ENCODE data around the gene PPHLN1. TPM values are rescaled to one million over a fixed set of nuclear protein-coding genes. Genes with fewer than 3 reads are reported as not detected.
"Not testable (repeated sequence)": the region's sequence is repeated elsewhere in the genome, so short reads cannot be mapped to it uniquely, and the experiment has no call there.

The PPHLN1 gene
- total and polyA plus RNA-seq, 7 donors: 25.7 to 52.9 (median 28.9) TPM

DNA sequence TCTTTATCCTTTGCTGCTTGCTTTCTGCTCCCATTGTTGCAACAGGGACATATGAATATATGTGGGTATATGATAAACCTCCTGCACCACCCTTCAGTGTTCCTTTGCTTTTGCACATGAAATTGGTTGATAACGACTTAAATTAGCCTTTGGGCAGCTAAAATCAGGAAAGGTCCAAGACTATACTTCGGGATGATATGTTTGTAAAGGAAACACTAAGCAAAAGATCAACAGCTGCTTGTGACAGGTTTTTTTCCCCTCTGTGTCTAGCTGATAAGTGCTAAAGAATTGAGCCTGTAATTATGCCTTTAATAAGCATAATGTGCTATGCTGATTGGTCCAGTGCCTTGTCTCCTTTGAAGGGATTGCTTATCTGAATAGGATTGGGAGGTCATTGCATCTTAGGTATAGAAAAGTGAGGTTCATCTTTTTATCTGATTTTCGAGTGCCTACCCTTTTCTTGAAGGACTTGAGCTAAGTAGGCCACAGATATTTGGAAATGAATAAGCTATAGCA lies 59.4 kb downstream of the PPHLN1 start:
- no peak overlapping the region for H3K4me3 ChIP-seq
- ATAC-seq: no peak
- no peaks in the 10 kb centered on the region for H3K27me3 ChIP-seq (ENCODE audit: insufficient read depth in 3 of 3, low read length in 2 of 3)
- TF ChIP-seq, protein P1, sequence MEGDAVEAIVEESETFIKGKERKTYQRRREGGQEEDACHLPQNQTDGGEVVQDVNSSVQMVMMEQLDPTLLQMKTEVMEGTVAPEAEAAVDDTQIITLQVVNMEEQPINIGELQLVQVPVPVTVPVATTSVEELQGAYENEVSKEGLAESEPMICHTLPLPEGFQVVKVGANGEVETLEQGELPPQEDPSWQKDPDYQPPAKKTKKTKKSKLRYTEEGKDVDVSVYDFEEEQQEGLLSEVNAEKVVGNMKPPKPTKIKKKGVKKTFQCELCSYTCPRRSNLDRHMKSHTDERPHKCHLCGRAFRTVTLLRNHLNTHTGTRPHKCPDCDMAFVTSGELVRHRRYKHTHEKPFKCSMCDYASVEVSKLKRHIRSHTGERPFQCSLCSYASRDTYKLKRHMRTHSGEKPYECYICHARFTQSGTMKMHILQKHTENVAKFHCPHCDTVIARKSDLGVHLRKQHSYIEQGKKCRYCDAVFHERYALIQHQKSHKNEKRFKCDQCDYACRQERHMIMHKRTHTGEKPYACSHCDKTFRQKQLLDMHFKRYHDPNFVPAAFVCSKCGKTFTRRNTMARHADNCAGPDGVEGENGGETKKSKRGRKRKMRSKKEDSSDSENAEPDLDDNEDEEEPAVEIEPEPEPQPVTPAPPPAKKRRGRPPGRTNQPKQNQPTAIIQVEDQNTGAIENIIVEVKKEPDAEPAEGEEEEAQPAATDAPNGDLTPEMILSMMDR (IDR thresholded peaks at IDR 0.05): no peak
- no peak overlapping the region for H3K27ac ChIP-seq
- intact Hi-C loops (cut with DNase I): no loop called here
- DNase-seq: no peak
- 84 to 94% (median 86%) methylated on average over 3 of the region's 3 CpGs for WGBS, 3 donors
- peaks cover 0 to 21% of the 10 kb centered on the region in 2 donors for H3K36me3 ChIP-seq (ENCODE audit: insufficient read depth in 1 of 2, low read depth in 1 of 2)
- H3K9me3 ChIP-seq: no peaks in the 10 kb centered on the region
- no peaks in the 10 kb centered on the region for H3K4me1 ChIP-seq

DNA sequence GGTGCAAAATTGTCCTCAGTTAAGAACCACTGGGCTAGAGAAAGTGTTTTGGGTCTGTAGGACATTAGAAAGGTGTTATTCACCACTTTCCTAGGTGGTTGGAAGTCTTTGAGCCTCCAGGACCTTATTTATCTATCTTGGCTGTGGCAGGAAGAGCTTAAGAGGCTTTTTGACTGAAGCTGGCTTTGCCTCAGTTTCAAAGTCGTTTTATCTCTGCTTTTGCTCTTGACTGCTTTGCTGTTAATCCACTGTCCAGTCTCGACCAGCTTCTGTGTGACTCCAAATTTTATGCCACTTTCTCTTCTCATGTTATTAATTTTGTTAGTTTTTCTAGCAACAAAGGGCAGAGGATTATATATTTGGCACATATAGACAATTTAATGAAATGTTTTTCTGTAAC lies 60.3 kb downstream of the PPHLN1 start:
- TF ChIP-seq, protein P1 (IDR thresholded peaks at IDR 0.05): no peak
- intact Hi-C loops (cut with DNase I): no loop called here
- no peak for ATAC-seq
- Histone ChIP-seq H3K27ac (no peak overlapping the region), H3K4me3 (no peak overlapping the region), H3K36me3 (ENCODE audit: insufficient read depth in 1 of 2, low read depth in 1 of 2) (peaks cover 0 to 25% of the 10 kb centered on the region in 2 donors), H3K4me1 (no peaks in the 10 kb centered on the region), H3K27me3 (ENCODE audit: insufficient read depth in 3 of 3, low read length in 2 of 3) (no peaks in the 10 kb centered on the region), H3K9me3 (no peaks in the 10 kb centered on the region)
- no peak for DNase-seq
- 55 to 72% (median 59%) methylated on average over 2 of the region's 2 CpGs for WGBS, 3 donors

DNA sequence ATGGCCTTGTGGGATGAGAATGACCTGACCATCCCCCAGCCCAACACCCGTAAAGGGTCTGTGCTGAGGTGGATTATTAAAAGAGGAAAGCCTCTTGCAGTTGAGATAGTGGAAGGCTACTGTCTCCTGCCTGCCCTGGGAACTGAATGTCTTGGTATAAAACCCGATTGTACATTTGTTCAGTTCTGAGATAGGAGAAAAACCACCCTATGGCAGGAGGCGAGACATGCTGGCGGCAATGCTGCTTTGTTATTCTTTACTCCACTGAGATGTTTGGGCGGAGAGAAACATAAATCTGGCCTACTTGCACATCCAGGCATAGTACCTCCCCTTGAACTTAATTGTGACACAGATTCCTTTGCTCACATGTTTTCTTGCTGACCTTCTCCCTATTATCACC lies 62.1 kb downstream of the PPHLN1 start:
- H3K9me3 ChIP-seq; intact Hi-C loops (cut with DNase I); H3K4me3 ChIP-seq; ATAC-seq; H3K27me3 ChIP-seq (ENCODE audit: insufficient read depth in 3 of 3, low read length in 2 of 3); DNase-seq; H3K27ac ChIP-seq; H3K4me1 ChIP-seq: not testable (repeated sequence)
- H3K36me3 ChIP-seq (ENCODE audit: insufficient read depth in 1 of 2, low read depth in 1 of 2): peaks cover 0 to 27% of the 10 kb centered on the region in 2 donors
- WGBS, 3 donors: 88 to 93% (median 89%) methylated on average over 5 of the region's 5 CpGs

DNA sequence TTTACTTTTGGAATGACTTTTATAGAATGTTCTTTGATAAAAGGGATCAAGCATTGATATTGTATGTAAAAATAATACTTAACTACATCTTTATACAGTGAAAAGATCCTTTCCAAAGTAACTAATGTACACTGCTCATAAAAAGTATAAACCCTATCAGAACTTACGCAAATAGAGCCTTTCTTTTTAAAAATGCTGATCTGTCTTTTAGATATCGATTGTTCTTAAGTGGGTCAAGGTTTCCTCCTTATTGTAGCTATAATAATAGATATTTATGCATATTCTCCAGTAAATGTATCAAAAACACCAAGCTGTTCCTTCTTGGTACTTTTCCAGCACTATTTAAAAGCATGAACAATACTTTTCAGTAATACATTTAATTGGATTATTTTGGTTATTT lies 68.5 kb downstream of the PPHLN1 start:
- H3K4me3 ChIP-seq: no peak overlapping the region
- no peaks in the 10 kb centered on the region for H3K4me1 ChIP-seq
- peaks cover 0 to 25% of the 10 kb centered on the region in 2 donors for H3K36me3 ChIP-seq (ENCODE audit: insufficient read depth in 1 of 2, low read depth in 1 of 2)
- ATAC-seq: no peak
- WGBS, 3 donors: 87 to 95% (median 87%) methylated on average over 2 of the region's 2 CpGs
- TF ChIP-seq, protein P1 (IDR thresholded peaks at IDR 0.05): no peak
- no peaks in the 10 kb centered on the region for H3K9me3 ChIP-seq
- no peaks in the 10 kb centered on the region for H3K27me3 ChIP-seq (ENCODE audit: insufficient read depth in 3 of 3, low read length in 2 of 3)
- intact Hi-C loops (cut with DNase I): no loop called here
- DNase-seq: no peak
- H3K27ac ChIP-seq: no peak overlapping the region

DNA sequence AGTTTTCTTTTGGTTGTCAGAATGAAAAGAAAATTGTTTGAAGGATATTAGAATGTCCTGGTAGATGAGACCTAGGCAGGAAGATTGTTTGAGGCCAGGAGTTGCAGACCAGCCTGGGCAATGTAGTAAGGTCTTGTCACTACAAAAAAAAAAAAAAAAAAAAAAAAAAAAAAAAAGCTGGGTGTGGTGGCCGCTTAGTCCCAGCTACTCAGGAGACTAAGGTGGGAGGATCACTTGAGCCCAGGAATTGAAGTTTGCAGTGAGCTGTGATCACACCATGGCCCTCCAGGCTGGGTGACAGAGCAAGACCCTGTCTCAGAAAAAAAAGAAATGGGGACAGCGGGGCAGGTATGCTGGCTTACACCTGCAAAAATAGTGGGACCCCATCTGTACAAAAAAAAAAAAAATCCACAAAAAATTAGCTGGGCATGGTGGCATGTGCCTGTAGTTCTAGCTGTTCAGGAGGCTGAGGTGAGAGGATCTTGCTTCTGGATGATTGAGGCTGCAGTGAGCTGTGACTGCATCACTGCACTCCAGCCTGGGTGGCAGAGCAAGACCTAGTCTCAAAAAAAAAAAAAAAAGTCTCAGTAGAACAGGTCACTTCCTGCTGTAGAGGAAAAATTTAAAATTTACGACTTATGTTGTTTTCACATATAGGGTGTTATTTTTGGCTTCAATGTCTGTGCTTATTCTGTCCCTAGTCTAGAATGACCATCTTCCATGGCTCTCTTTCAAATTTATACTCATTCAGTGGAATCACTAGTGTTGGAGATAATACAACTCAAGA lies 70.7 kb downstream of the PPHLN1 start:
- 87 to 93% (median 91%) methylated on average over 3 of the region's 3 CpGs for WGBS, 3 donors
- peaks cover 0 to 24% of the 10 kb centered on the region in 2 donors for H3K36me3 ChIP-seq (ENCODE audit: insufficient read depth in 1 of 2, low read depth in 1 of 2)

More for the DNA sequence above, 70.7 kb downstream of the PPHLN1 start:
- no peaks in the 10 kb centered on the region for H3K4me1 ChIP-seq
- H3K27ac ChIP-seq: no peak overlapping the region
- intact Hi-C loops (cut with DNase I): no loop called here
- ATAC-seq: no peak
- DNase-seq: no peak
- H3K4me3 ChIP-seq: no peak overlapping the region
- H3K9me3 ChIP-seq: no peaks in the 10 kb centered on the region
- no peaks in the 10 kb centered on the region for H3K27me3 ChIP-seq (ENCODE audit: insufficient read depth in 3 of 3, low read length in 2 of 3)
- TF ChIP-seq, protein P1 (IDR thresholded peaks at IDR 0.05): no peak
